ENCODE data around the gene POTEF. TPM values are rescaled to one million over a fixed set of nuclear protein-coding genes. Genes with fewer than 3 reads are reported as not detected.
"Not testable (repeated sequence)": the region's sequence is repeated elsewhere in the genome, so short reads cannot be mapped to it uniquely, and the experiment has no call there.

Gene POTEF
- total RNA-seq, 1 donor from 2014 or later = 0.30 TPM

- Mint-ChIP-seq H3K27ac (ENCODE audit: unreplicated experiment) (no peak overlapping the region), H3K4me3 (ENCODE audit: unreplicated experiment) (no peak overlapping the region), H3K27me3 (ENCODE audit: unreplicated experiment) (no peaks in the 10 kb centered on the region), H3K36me3 (ENCODE audit: unreplicated experiment) (peaks cover 10% of the 10 kb centered on the region), H3K9me3 (ENCODE audit: unreplicated experiment) (no peaks in the 10 kb centered on the region), H3K4me1 (ENCODE audit: unreplicated experiment) (no peaks in the 10 kb centered on the region)
- DNase-seq (ENCODE audit: extremely low spot score, unreplicated experiment) = no peak
- TF ChIP-seq CTCF (IDR thresholded peaks at IDR 0.05) = no peak
These were observed 31.1 kb upstream of the POTEF start for GRCh38 chr2:130160131-130160530.

- not testable (repeated sequence) for DNase-seq (ENCODE audit: extremely low spot score, unreplicated experiment); H3K9me3 Mint-ChIP-seq (ENCODE audit: unreplicated experiment); H3K27me3 Mint-ChIP-seq (ENCODE audit: unreplicated experiment); H3K4me1 Mint-ChIP-seq (ENCODE audit: unreplicated experiment); H3K27ac Mint-ChIP-seq (ENCODE audit: unreplicated experiment); H3K36me3 Mint-ChIP-seq (ENCODE audit: unreplicated experiment); H3K4me3 Mint-ChIP-seq (ENCODE audit: unreplicated experiment)
These were observed 30.4 kb upstream of the POTEF start for GRCh38 chr2:130159376-130159775.

- Mint-ChIP-seq H3K36me3 (ENCODE audit: unreplicated experiment) (peaks cover 4% of the 10 kb centered on the region), H3K4me1 (ENCODE audit: unreplicated experiment) (no peaks in the 10 kb centered on the region), H3K27ac (ENCODE audit: unreplicated experiment) (no peak overlapping the region), H3K4me3 (ENCODE audit: unreplicated experiment) (no peak overlapping the region), H3K27me3 (ENCODE audit: unreplicated experiment) (no peaks in the 10 kb centered on the region), H3K9me3 (ENCODE audit: unreplicated experiment) (no peaks in the 10 kb centered on the region)
- no peak for TF ChIP-seq CTCF (IDR thresholded peaks at IDR 0.05)
- DNase-seq (ENCODE audit: extremely low spot score, unreplicated experiment) = no peak
These were observed 29.6 kb upstream of the POTEF start for GRCh38 chr2:130158631-130159030.

- H3K9me3 Mint-ChIP-seq (ENCODE audit: unreplicated experiment); H3K4me3 Mint-ChIP-seq (ENCODE audit: unreplicated experiment); H3K27ac Mint-ChIP-seq (ENCODE audit: unreplicated experiment); DNase-seq (ENCODE audit: extremely low spot score, unreplicated experiment); H3K27me3 Mint-ChIP-seq (ENCODE audit: unreplicated experiment); H3K4me1 Mint-ChIP-seq (ENCODE audit: unreplicated experiment); H3K36me3 Mint-ChIP-seq (ENCODE audit: unreplicated experiment): not testable (repeated sequence)
These were observed 28.9 kb upstream of the POTEF start for GRCh38 chr2:130157825-130158514.

- not testable (repeated sequence) for H3K36me3 Mint-ChIP-seq (ENCODE audit: unreplicated experiment); H3K4me1 Mint-ChIP-seq (ENCODE audit: unreplicated experiment); H3K9me3 Mint-ChIP-seq (ENCODE audit: unreplicated experiment); H3K4me3 Mint-ChIP-seq (ENCODE audit: unreplicated experiment); DNase-seq (ENCODE audit: extremely low spot score, unreplicated experiment); H3K27me3 Mint-ChIP-seq (ENCODE audit: unreplicated experiment); H3K27ac Mint-ChIP-seq (ENCODE audit: unreplicated experiment)
These were observed 28.3 kb upstream of the POTEF start for GRCh38 chr2:130157354-130157753.

- no peak for TF ChIP-seq CTCF (IDR thresholded peaks at IDR 0.05)
- DNase-seq (ENCODE audit: extremely low spot score, unreplicated experiment) = no peak
- H3K36me3 Mint-ChIP-seq (ENCODE audit: unreplicated experiment) = peaks cover 9% of the 10 kb centered on the region
- H3K9me3 Mint-ChIP-seq (ENCODE audit: unreplicated experiment) = no peaks in the 10 kb centered on the region
- no peaks in the 10 kb centered on the region for H3K27me3 Mint-ChIP-seq (ENCODE audit: unreplicated experiment)
- H3K4me1 Mint-ChIP-seq (ENCODE audit: unreplicated experiment) = no peaks in the 10 kb centered on the region
- H3K27ac Mint-ChIP-seq (ENCODE audit: unreplicated experiment) = no peak overlapping the region
- no peak overlapping the region for H3K4me3 Mint-ChIP-seq (ENCODE audit: unreplicated experiment)
These were observed 27.6 kb upstream of the POTEF start for GRCh38 chr2:130156624-130157004.

All from osteocyte (in vitro differentiated cells).